SK-N-SH (cell line): ENCODE results near the gene OR10C1. TPM values are rescaled to one million over a fixed set of nuclear protein-coding genes. Genes with fewer than 3 reads are reported as not detected.

Experiments
- CTCF ChIA-PET: fragments of 300-600, 350-600 bp; formaldehyde crosslinking; extraction: SDS; loops from one replicate; lab custom pipeline; 2021; lab: Yijun Ruan, JAX
- POLR2A ChIA-PET: fragments of 350-600 bp; sonication (Branson Sonifier 250); formaldehyde crosslinking; extraction: SDS; loops from one replicate; lab custom pipeline; 2020; ENCODE audit warnings: antibody characterized with exemption, inconsistent platforms; lab: Yijun Ruan, JAX
- DNase-seq: peaks from one replicate; pipeline ENCODE4 v3.0.0; 2012
- H2AFZ ChIP-seq: fragments of 200-600 bp; sonication (generic); 2 replicates; pipeline ENCODE4 v1.8.1; 2016; ENCODE audit warnings: antibody characterized with exemption, mild to moderate bottlenecking, low read depth
- H3F3A ChIP-seq: fragments of 200-600 bp; sonication (generic); replicated peaks from 2 replicates; pipeline ENCODE3; 2016; ENCODE audit warnings: antibody characterized with exemption, mild to moderate bottlenecking; ENCODE audit not compliant: insufficient read depth
- H3K27ac ChIP-seq, 2 experiments: fragments of 200-500 bp in 1 of 2; fragments of 200-600 bp in 1 of 2; sonication (Bioruptor generic) in 1 of 2; sonication (generic), shearing (Covaris generic) in 1 of 2; 2 replicates each; pipeline versions ENCODE4 v1.5.1 to v1.6.1; 2014 to 2016; ENCODE audit warnings: low read depth in 2 of 2, inconsistent platforms in 1 of 2, low read length in 1 of 2, mild to moderate bottlenecking in 1 of 2, mixed read lengths in 1 of 2
- H3K27me3 ChIP-seq: fragments of 200-600 bp; sonication (generic), shearing (Covaris generic); 2 replicates; pipeline ENCODE4 v1.6.1; 2016; ENCODE audit warnings: mixed run types; ENCODE audit not compliant: insufficient read depth
- H3K36me3 ChIP-seq, 2 experiments: fragments of 200-500 bp in 1 of 2; fragments of 200-600 bp in 1 of 2; sonication (Bioruptor generic) in 1 of 2; sonication (generic) in 1 of 2; replicated peaks in 1 of 2; 2 replicates each; pipeline versions ENCODE3 to v1.5.1; 2014 to 2016; ENCODE audit warnings: low read length in 1 of 2, mild to moderate bottlenecking in 1 of 2; ENCODE audit not compliant: insufficient read depth in 2 of 2, control insufficient read depth in 1 of 2
- H3K4me1 ChIP-seq, 2 experiments: fragments of 200-500 bp in 1 of 2; fragments of 200-600 bp in 1 of 2; sonication (Bioruptor generic) in 1 of 2; sonication (generic), shearing (Covaris generic) in 1 of 2; 2 replicates each; pipeline versions ENCODE4 v1.5.1 to v1.6.1; 2014 to 2016; ENCODE audit warnings: low read depth in 1 of 2, low read length in 1 of 2, mixed run types in 1 of 2; ENCODE audit not compliant: insufficient read depth in 2 of 2, control insufficient read depth in 1 of 2
- H3K4me2 ChIP-seq: fragments of 200-600 bp; sonication (generic), shearing (Covaris generic); 2 replicates; pipeline ENCODE4 v1.6.1; 2017; ENCODE audit warnings: mixed run types
- H3K4me3 ChIP-seq, 2 experiments: fragments of 200-500 bp in 1 of 2; fragments of 200-600 bp in 1 of 2; sonication (Bioruptor generic) in 1 of 2; sonication (generic), shearing (Covaris generic) in 1 of 2; 2 replicates each; pipeline versions ENCODE4 v1.5.1 to v1.8.1; 2014 to 2016; ENCODE audit warnings: low read depth in 2 of 2, inconsistent platforms in 1 of 2, low read length in 1 of 2, mild to moderate bottlenecking in 1 of 2, mixed read lengths in 1 of 2, moderate library complexity in 1 of 2
- H3K79me2 ChIP-seq: fragments of 200-600 bp; sonication (generic); 2 replicates; pipeline ENCODE4 v1.8.1; 2017; ENCODE audit warnings: mild to moderate bottlenecking; ENCODE audit not compliant: insufficient read depth
- H3K9ac ChIP-seq: fragments of 200-600 bp; sonication (generic); 2 replicates; pipeline ENCODE4 v1.6.1; 2017; ENCODE audit warnings: mixed run types
- H3K9me2 ChIP-seq: fragments of 200-600 bp; sonication (generic); 2 replicates; pipeline ENCODE4 v1.6.1; 2017; ENCODE audit warnings: mixed run types
- H3K9me3 ChIP-seq: fragments of 200-600 bp; sonication (generic); 2 replicates; pipeline ENCODE4 v1.6.1; 2017; ENCODE audit warnings: mixed run types, mild to moderate bottlenecking, moderate library complexity
- H4K20me1 ChIP-seq: fragments of 200-600 bp; sonication (generic); 2 replicates; pipeline ENCODE4 v1.6.1; 2017; ENCODE audit warnings: mild to moderate bottlenecking, mixed run types; ENCODE audit not compliant: insufficient read depth
- FOXJ3 ChIP-seq: sonication (generic); formaldehyde crosslinking; IDR thresholded peaks from 2 replicates; pipeline ENCODE4 v1.5.1; 2020; ENCODE audit warnings: mild to moderate bottlenecking, missing genetic modification reagents
- MEF2A ChIP-seq: IDR thresholded peaks from 2 replicates; pipeline ENCODE4 v1.4.0; 2012; ENCODE audit warnings: low read depth, borderline replicate concordance
- MXI1 ChIP-seq: IDR thresholded peaks from 2 replicates; pipeline ENCODE4 v1.6.1; 2012; ENCODE audit warnings: mild to moderate bottlenecking, low read depth, low read length, improper control_type of control experiment
- NFIC ChIP-seq: IDR thresholded peaks from 2 replicates; pipeline ENCODE4 v1.4.0; 2012; ENCODE audit warnings: borderline replicate concordance
- PBX3 ChIP-seq: IDR thresholded peaks from 2 replicates; pipeline ENCODE4; 2012
- POLR2AphosphoS5 ChIP-seq: IDR thresholded peaks from 2 replicates; pipeline ENCODE4 v1.6.1; 2012; ENCODE audit warnings: low read depth, low read length
- SMC3 ChIP-seq: IDR thresholded peaks from 2 replicates; pipeline ENCODE4 v1.6.1; 2012; ENCODE audit warnings: low read depth, low read length, improper control_type of control experiment
- WGBS: methylation state at CpG from one replicate; pipeline ENCODE4 v1.1.6; 2017; ENCODE audit warnings: low lambda C conversion rate; 5-methylcytosine and 5-hydroxymethylcytosine counted together
- polyA plus RNA-seq, 3 experiments: library from polyadenylated mRNA; depleted of rRNA; stranded (reverse); fragments of >200 nt; gene quantifications; 2 replicates each; pipeline ENCODE4 v1.2.3, GENCODE V29; 2012
- TF ChIP-seq, protein P1 (sequence below): IDR thresholded peaks from 2 replicates; pipeline ENCODE4 v1.4.0; 2012; ENCODE audit warnings: low read depth, borderline replicate concordance

OR10C1 gene
- polyA plus RNA-seq, 1 of the 3 experiments (the other 2 are of a cell fraction) = not detected

DNA sequence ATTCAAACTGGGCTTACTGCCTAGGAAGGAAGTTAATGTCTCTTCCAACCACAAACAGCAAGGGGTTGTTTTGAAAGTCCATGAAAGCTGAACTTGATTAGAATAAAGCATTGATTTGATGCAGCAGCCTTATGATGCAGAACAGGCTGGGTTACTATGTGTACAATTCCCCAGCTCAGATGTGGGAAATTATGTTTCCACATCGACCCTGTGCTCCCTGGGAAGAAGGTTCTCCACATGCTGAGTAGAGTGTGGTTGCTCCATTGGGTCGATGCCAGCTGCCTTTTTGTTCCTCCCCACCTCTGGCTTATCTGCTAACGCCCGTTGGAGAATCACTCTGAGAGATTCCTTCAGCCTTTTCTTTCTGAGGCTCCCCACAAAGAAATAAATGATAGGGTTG lies 47.5 kb downstream of the OR10C1 start:
- TF ChIP-seq PBX3 (no peak), SMC3 (no peak), FOXJ3 (CRISPR knock-in tag) (no peak), MXI1 (no peak), POLR2AphosphoS5 (no peak)
- Histone ChIP-seq H4K20me1 (no peaks in the 10 kb centered on the region), H3K9me3 (no peaks in the 10 kb centered on the region), H3F3A (peaks cover 11% of the 10 kb centered on the region), H3K79me2 (no peaks in the 10 kb centered on the region), H3K4me3 (no peak overlapping the region), H3K27me3 (no peaks in the 10 kb centered on the region), H3K27ac (no peak overlapping the region), H3K4me2 (no peak overlapping the region), H3K9me2 (no peaks in the 10 kb centered on the region), H3K36me3 (no peaks in the 10 kb centered on the region), H3K9ac (no peak overlapping the region), H3K4me1 (peaks cover 0 to 4% of the 10 kb centered on the region in 2 experiments; a peak in 1 of 4 replicates), H2AFZ (no peak overlapping the region)
- no peak for DNase-seq
- ChIA-PET CTCF (no interaction called here), POLR2A (no interaction called here)
- WGBS = 0% methylated on average over 3 of the region's 4 CpGs

GRCh38 chr6:29487131-29487530 lies 48.0 kb downstream of the OR10C1 start:
- H3F3A ChIP-seq = peaks cover 11% of the 10 kb centered on the region
- CTCF ChIA-PET = no interaction called here
- H2AFZ ChIP-seq = no peak overlapping the region
- H3K9ac ChIP-seq = no peak overlapping the region
- no peaks in the 10 kb centered on the region for H3K79me2 ChIP-seq
- H3K36me3 ChIP-seq = no peaks in the 10 kb centered on the region
- H3K4me1 ChIP-seq = peaks cover 0 to 4% of the 10 kb centered on the region in 2 experiments; a peak in 1 of 4 replicates
- no peak overlapping the region for H3K27ac ChIP-seq
- DNase-seq = no peak
- H3K9me3 ChIP-seq = no peaks in the 10 kb centered on the region
- no peaks in the 10 kb centered on the region for H3K9me2 ChIP-seq
- H3K4me2 ChIP-seq = no peak overlapping the region
- TF ChIP-seq, protein P1, sequence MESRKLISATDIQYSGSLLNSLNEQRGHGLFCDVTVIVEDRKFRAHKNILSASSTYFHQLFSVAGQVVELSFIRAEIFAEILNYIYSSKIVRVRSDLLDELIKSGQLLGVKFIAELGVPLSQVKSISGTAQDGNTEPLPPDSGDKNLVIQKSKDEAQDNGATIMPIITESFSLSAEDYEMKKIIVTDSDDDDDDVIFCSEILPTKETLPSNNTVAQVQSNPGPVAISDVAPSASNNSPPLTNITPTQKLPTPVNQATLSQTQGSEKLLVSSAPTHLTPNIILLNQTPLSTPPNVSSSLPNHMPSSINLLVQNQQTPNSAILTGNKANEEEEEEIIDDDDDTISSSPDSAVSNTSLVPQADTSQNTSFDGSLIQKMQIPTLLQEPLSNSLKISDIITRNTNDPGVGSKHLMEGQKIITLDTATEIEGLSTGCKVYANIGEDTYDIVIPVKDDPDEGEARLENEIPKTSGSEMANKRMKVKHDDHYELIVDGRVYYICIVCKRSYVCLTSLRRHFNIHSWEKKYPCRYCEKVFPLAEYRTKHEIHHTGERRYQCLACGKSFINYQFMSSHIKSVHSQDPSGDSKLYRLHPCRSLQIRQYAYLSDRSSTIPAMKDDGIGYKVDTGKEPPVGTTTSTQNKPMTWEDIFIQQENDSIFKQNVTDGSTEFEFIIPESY = no peak
- TF ChIP-seq NFIC = no peak
- TF ChIP-seq MEF2A = no peak
- TF ChIP-seq PBX3 = no peak
- 1% methylated on average over 5 of the region's 5 CpGs for WGBS
- H3K27me3 ChIP-seq = no peaks in the 10 kb centered on the region
- no peaks in the 10 kb centered on the region for H4K20me1 ChIP-seq
- POLR2A ChIA-PET = no interaction called here
- no peak overlapping the region for H3K4me3 ChIP-seq
